HG02571 (cell line): ENCODE measurements around the gene HMGA1.

Source experiments
- ATAC-seq: cut with Tn5 transposase; IDR thresholded peaks from one replicate; pipeline ENCODE4 v1.9.1; 2021; ENCODE audit warnings: mild to moderate bottlenecking, moderate library complexity; ENCODE audit not compliant: unreplicated experiment

Gene HMGA1

GRCh38 chr6:34236443-34237315 is at the start of gene HMGA1:
Gene HMGA1 (plus strand): TSS chr6:34236873. CDS start chr6:34240781, 3,908 bp downstream.
- ATAC-seq = peak; percentile 55

GRCh38 chr6:34189806-34190503 is 46.7 kb upstream of the HMGA1 start:
- no peak for ATAC-seq

- no peak for ATAC-seq
Observed at GRCh38 chr6:34190504-34191122, 46.1 kb upstream of the HMGA1 start.

- no peak for ATAC-seq
Observed at GRCh38 chr6:34194772-34195171, 41.9 kb upstream of the HMGA1 start.

GRCh38 chr6:34195726-34196115 is 41.0 kb upstream of the HMGA1 start:
- no peak for ATAC-seq

GRCh38 chr6:34196116-34196832 is 40.4 kb upstream of the HMGA1 start:
- no peak for ATAC-seq

- ATAC-seq = no peak
Observed at GRCh38 chr6:34196833-34197195, 39.9 kb upstream of the HMGA1 start.

GRCh38 chr6:34200340-34200971 is 36.2 kb upstream of the HMGA1 start:
- no peak for ATAC-seq

- no peak for ATAC-seq
Observed at GRCh38 chr6:34201455-34202107, 35.1 kb upstream of the HMGA1 start.

GRCh38 chr6:34202329-34203201 is 34.1 kb upstream of the HMGA1 start:
- no peak for ATAC-seq

- no peak for ATAC-seq
Observed at GRCh38 chr6:34204693-34205092, 32.0 kb upstream of the HMGA1 start.

GRCh38 chr6:34205466-34205865 is 31.2 kb upstream of the HMGA1 start:
- no peak for ATAC-seq

GRCh38 chr6:34205916-34206315 is 30.8 kb upstream of the HMGA1 start:
- no peak for ATAC-seq

GRCh38 chr6:34206726-34207125 is 29.9 kb upstream of the HMGA1 start:
- ATAC-seq = no peak

- no peak for ATAC-seq
Observed at GRCh38 chr6:34207695-34208443, 28.8 kb upstream of the HMGA1 start.

- no peak for ATAC-seq
Observed at GRCh38 chr6:34213772-34214171, 22.9 kb upstream of the HMGA1 start.

- ATAC-seq = no peak
Observed at GRCh38 chr6:34218691-34219090, 18.0 kb upstream of the HMGA1 start.

- ATAC-seq = peak; percentile 23
Observed at GRCh38 chr6:34223381-34223955, 13.2 kb upstream of the HMGA1 start.
